A549 treated with Hydrocortisone at 1 μM for 4 hours (cell line): Measurements from ENCODE around the gene LMNA. TPM values are rescaled to one million over a fixed set of nuclear protein-coding genes. Genes with fewer than 3 reads are reported as not detected.

ENCODE experiments used
- total RNA-seq: library from RNA; stranded (reverse); fragments of 200-300 nt; extraction: Qiagen RNA extraction; gene quantifications from 5 replicates; pipeline ENCODE4 v1.2.3, GENCODE V29; 2022

Gene LMNA
- 697 to 752 TPM (median 725 TPM) in 5 replicates for total RNA-seq

DNA sequence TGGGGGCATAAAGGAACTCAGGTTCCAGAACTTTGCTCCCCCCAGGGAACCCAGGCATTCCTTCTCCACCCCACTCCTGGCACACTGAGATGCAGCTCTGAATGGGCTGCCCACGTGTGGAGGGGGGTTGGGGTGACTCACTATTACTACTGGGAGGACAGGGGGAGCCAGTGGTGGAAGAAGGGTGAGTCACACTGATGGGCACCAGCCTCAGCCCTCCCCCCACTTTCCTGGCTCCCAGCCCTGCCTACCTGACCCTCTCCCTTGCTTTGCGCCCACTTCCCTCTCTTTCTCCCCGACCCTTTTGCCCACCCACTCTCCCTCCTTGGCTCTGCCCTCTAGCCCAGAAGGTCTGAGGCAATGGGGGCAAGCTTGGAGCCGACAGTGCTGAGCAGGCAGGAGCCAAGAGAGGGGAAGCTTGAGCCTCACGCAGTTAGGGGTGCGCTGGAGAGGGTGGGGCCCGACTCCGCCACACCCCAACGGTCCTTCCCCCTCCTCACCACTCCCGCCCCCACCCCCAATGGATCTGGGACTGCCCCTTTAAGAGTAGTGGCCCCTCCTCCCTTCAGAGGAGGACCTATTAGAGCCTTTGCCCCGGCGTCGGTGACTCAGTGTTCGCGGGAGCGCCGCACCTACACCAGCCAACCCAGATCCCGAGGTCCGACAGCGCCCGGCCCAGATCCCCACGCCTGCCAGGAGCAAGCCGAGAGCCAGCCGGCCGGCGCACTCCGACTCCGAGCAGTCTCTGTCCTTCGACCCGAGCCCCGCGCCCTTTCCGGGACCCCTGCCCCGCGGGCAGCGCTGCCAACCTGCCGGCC lies at the start of gene LMNA:
TSS of gene LMNA (plus strand) at position 611 of the 818 bp plus-strand sequence. CDS start 208 bp downstream, outside the sequence.

DNA sequence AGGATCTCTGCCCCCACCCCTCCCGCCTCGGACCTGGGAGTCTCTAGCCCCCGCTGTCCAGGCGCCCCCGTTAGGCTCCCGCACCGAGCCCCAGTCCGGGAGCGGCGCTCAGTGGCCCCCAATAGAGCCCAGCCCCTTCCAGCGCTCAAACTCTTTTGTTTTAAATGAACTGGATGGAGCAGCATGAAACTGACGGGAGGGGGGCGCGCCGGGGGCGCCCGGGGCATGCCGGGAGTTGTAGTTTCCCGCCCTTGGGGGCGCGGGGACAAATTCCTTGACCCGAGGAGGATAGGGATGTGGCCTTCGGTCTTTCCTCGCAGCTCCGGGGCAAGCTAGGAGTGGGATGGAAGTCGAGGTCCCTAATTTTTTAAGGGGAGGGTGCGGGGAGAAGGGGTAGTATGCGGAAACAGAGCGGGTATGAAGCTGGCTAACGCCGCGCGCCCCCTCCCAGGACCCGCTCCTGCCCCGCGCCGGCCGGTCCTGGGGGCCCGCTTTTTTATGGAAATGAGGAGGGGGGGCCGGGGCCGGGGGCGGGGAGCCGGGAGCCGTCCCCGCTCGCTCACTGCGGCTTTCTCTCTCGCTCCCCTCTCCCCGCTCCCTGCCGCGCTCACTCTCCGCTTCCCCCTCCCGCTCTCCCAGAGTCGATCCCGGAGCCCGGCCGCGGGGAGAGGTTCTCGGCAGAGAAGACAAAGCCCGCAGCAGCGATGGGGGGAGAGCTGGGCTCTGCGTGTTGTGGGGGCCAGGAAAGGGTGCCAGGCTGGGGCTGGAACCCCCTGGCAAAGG lies 32.0 kb upstream of the LMNA start, which contains the start of gene MEX3A:
TSS of gene MEX3A (minus strand) at position 157 of the 783 bp plus-strand sequence. CDS start 467 bp downstream, outside the sequence.

DNA sequence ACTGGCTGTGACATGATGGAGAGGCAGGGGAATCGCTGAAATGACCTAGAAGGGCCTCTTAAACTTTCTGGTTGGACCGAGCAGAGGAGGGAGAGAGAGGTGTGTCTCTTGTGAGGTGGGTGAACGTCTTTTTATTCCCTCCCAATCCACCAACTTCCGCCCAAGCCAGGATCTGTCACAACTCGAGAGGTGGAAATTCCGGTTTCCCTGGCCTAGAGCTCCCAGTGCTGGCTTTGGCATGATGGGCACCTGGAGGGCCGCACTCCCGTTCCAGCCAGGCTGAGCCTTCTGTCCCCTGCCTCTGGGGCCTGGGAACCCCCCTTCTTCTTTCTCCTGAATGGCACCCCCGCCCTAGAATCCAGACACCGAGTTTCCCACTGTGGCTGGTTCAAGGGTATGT lies 38.9 kb downstream of the LMNA start, which contains the start of gene SEMA4A:
TSS of gene SEMA4A (plus strand) at position 224 of the 400 bp plus-strand sequence. CDS start 994 bp downstream, outside the sequence.

Other genes with a start within 250 kb of the LMNA start
- 18.7 to 22.1 TPM (median 21.6 TPM) in 5 replicates for gene RIT1, start 203.4 kb upstream of the LMNA start, total RNA-seq
- 20.0 to 23.2 TPM (median 22.2 TPM) in 5 replicates for gene KHDC4, start 180.3 kb upstream of the LMNA start, total RNA-seq
- gene RXFP4, start 173.1 kb upstream of the LMNA start, total RNA-seq: not detected in 5 replicates
- 27.6 to 42.5 TPM (median 34.0 TPM) in 5 replicates for gene ARHGEF2, start 136.2 kb upstream of the LMNA start, total RNA-seq
- gene SSR2, start 93.8 kb upstream of the LMNA start, total RNA-seq: 254 to 271 TPM (median 259 TPM) in 5 replicates
- gene UBQLN4, start 60.9 kb upstream of the LMNA start, total RNA-seq: 34.3 to 41.2 TPM (median 40.5 TPM) in 5 replicates
- 140 to 156 TPM (median 148 TPM) in 5 replicates for gene LAMTOR2, start 59.9 kb upstream of the LMNA start, total RNA-seq
- 0.17 to 0.28 TPM in 2 of 5 replicates, not detected in the others for gene RAB25, start 53.6 kb upstream of the LMNA start, total RNA-seq
- gene MEX3A, start 32.2 kb upstream of the LMNA start, total RNA-seq: 1.2 to 2.4 TPM (median 2.2 TPM) in 5 replicates
- gene SEMA4A, start 38.9 kb downstream of the LMNA start, total RNA-seq: 0.36 to 0.43 TPM (median 0.40 TPM) in 5 replicates
- 25.7 to 32.0 TPM (median 27.0 TPM) in 5 replicates for gene SLC25A44, start 79.4 kb downstream of the LMNA start, total RNA-seq
- gene PMF1, start 98.3 kb downstream of the LMNA start, total RNA-seq: 47.7 to 63.9 TPM (median 60.3 TPM) in 5 replicates
- gene BGLAP, start 127.5 kb downstream of the LMNA start, total RNA-seq: 0.16 to 0.62 TPM (median 0.30 TPM) in 3 of 5 replicates, not detected in the others
- gene PAQR6, start 133.3 kb downstream of the LMNA start, total RNA-seq: 2.7 to 4.3 TPM (median 3.3 TPM) in 5 replicates
- gene SMG5, start 168.1 kb downstream of the LMNA start, total RNA-seq: 41.9 to 46.8 TPM (median 43.0 TPM) in 5 replicates
- gene TMEM79, start 169.6 kb downstream of the LMNA start, total RNA-seq: 7.4 to 8.6 TPM (median 7.5 TPM) in 5 replicates
- 36.3 to 48.1 TPM (median 45.0 TPM) in 5 replicates for gene GLMP, start 181.0 kb downstream of the LMNA start, total RNA-seq
- not detected in 5 replicates for gene VHLL, start 184.6 kb downstream of the LMNA start, total RNA-seq
- gene CCT3, start 223.6 kb downstream of the LMNA start, total RNA-seq: 373 to 439 TPM (median 401 TPM) in 5 replicates
- gene TSACC, start 223.8 kb downstream of the LMNA start, total RNA-seq: 1.7 to 2.8 TPM (median 2.1 TPM) in 5 replicates